ENCODE results near the gene SKOR1. TPM values are rescaled to one million over a fixed set of nuclear protein-coding genes. Genes with fewer than 3 reads are reported as not detected.
A peak's percentile ranks its signal among the peaks of the same experiment; 100 is the strongest.

Gene SKOR1
- total and polyA plus RNA-seq, 2 of the 13 experiments (the other 11 are each of a cell fraction or from before 2014, with no cell fraction given), result 0.09 to 0.11 TPM

GRCh38 chr15:67833710-67834511, 8.6 kb downstream of the SKOR1 start:
- CTCF ChIA-PET (ENCODE audit: low intra/inter-chr PET ratio, low total read pairs), result interaction anchor here (4.5 kb wide), 1 partner anchor 378 kb away, joined by 50 read pairs; no protein-coding TSS in a partner anchor
- POLR2A ChIA-PET, result no interaction called here
- 0 out of 2 replicates have a peak, but pooled peaks have one; percentile 21 for TF ChIP-seq POGZ (CRISPR knock-in tag; IDR thresholded peaks at IDR 0.05)
- TF ChIP-seq HBP1 (CRISPR knock-in tag; IDR thresholded peaks at IDR 0.05; ENCODE audit: low read depth), result no peak
- TF ChIP-seq ZNF24 (IDR thresholded peaks at IDR 0.05), result no peak
- TF ChIP-seq ZNF646 (CRISPR knock-in tag; IDR thresholded peaks at IDR 0.05), result no peak
- TF ChIP-seq HES4 (CRISPR knock-in tag; IDR thresholded peaks at IDR 0.05; ENCODE audit: borderline replicate concordance), result no peak
- TF ChIP-seq GABPB1 (CRISPR knock-in tag; IDR thresholded peaks at IDR 0.05), result peak; percentile 35; the same call in 1 of the 2 replicates
- TF ChIP-seq, protein P1, sequence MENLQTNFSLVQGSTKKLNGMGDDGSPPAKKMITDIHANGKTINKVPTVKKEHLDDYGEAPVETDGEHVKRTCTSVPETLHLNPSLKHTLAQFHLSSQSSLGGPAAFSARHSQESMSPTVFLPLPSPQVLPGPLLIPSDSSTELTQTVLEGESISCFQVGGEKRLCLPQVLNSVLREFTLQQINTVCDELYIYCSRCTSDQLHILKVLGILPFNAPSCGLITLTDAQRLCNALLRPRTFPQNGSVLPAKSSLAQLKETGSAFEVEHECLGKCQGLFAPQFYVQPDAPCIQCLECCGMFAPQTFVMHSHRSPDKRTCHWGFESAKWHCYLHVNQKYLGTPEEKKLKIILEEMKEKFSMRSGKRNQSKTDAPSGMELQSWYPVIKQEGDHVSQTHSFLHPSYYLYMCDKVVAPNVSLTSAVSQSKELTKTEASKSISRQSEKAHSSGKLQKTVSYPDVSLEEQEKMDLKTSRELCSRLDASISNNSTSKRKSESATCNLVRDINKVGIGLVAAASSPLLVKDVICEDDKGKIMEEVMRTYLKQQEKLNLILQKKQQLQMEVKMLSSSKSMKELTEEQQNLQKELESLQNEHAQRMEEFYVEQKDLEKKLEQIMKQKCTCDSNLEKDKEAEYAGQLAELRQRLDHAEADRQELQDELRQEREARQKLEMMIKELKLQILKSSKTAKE (CRISPR knock-in tag; IDR thresholded peaks at IDR 0.05; ENCODE audit: borderline replicate concordance), result no peak
- TF ChIP-seq SOX6 (IDR thresholded peaks at IDR 0.05), result no peak
- peak; percentile 45 for TF ChIP-seq SOX6 (CRISPR knock-in tag; IDR thresholded peaks at IDR 0.05)
- TF ChIP-seq RFX1 (IDR thresholded peaks at IDR 0.05), result no peak
- no peak for TF ChIP-seq PRPF4 (IDR thresholded peaks at IDR 0.05; ENCODE audit: low read depth, low read length, poor library complexity, severe bottlenecking)
- no peak for TF ChIP-seq TFDP2 (CRISPR knock-in tag; IDR thresholded peaks at IDR 0.05)

More at GRCh38 chr15:67833710-67834511, 8.6 kb downstream of the SKOR1 start:
- ATAC-seq (peak; percentile 70), FAIRE-seq (no peak), DNase-seq (ENCODE audit: low spot score) (peak; percentile 34)
- intact Hi-C loops (cut with micrococcal nuclease; ENCODE audit: unreplicated experiment) (loop anchor here (2.0 kb wide), 1 partner anchor 333 kb away; no protein-coding TSS in a partner anchor), in situ Hi-C loops (cut with HindIII; ENCODE audit: extremely low pct_ligation_motif_present, low pct_unique_long_range_greater_than_20kb) (loop anchor here (10.0 kb wide), 1 partner anchor 889 kb away; no protein-coding TSS in a partner anchor)
- no peak overlapping the region for H2AFZ ChIP-seq (ENCODE audit: low read length)
- WGBS (ENCODE audit: low lambda C conversion rate), result 2% methylated on average over 27 of the region's 44 CpGs
- no TSS peak for BruUV-seq (replicated peaks)
- H3K9ac ChIP-seq (ENCODE audit: insufficient read depth, low read depth, low read length), result peak overlapping the region; percentile 29; the same call in 1 of the 2 replicates
- no peak overlapping the region for H3K27ac ChIP-seq (ENCODE audit: extremely low read length, insufficient read depth, low read length)
- peaks cover 50% of the 10 kb centered on the region for H3K4me1 ChIP-seq (ENCODE audit: insufficient read depth, low read length)
- peak overlapping the region; percentile 61 to 77 (median 63) for H3K4me3 ChIP-seq (replicated peaks in 1 of 3; ENCODE audit: insufficient read depth in 1 of 3, low read depth in 2 of 3, low read length in 3 of 3)
- peaks cover 5 to 59% of the 10 kb centered on the region in 2 experiments for H3K27me3 ChIP-seq (ENCODE audit: control insufficient read depth in 1 of 2, insufficient read depth in 2 of 2, low read length in 2 of 2)
- H3K79me2 ChIP-seq (ENCODE audit: insufficient read depth, low read length), result no peaks in the 10 kb centered on the region
- H4K20me1 ChIP-seq (ENCODE audit: insufficient read depth, low read length), result no peaks in the 10 kb centered on the region
- no peaks in the 10 kb centered on the region for H3K36me3 ChIP-seq (replicated peaks in 1 of 2; ENCODE audit: control insufficient read depth in 1 of 2, insufficient read depth in 2 of 2, low read length in 2 of 2)
- no peaks in the 10 kb centered on the region for H3K9me3 ChIP-seq (ENCODE audit: low read length)
- H3K4me2 ChIP-seq (ENCODE audit: low read depth, low read length), result peak overlapping the region; percentile 85

All from HepG2 (cell line).